HEK293T (cell line): ENCODE results near the gene SBK3.

Experiments
- CTCF ChIA-PET: fragments of 350-600 bp; formaldehyde crosslinking; extraction: SDS; loops from one replicate; lab custom pipeline; 2021; ENCODE audit warnings: antibody characterized with exemption, inconsistent platforms; lab: Yijun Ruan, JAX
- POLR2A ChIA-PET: fragments of 350-600 bp; formaldehyde crosslinking; extraction: SDS; loops from one replicate; lab custom pipeline; 2020; ENCODE audit warnings: antibody characterized with exemption, inconsistent platforms; lab: Yijun Ruan, JAX
- DNase-seq: peaks from one replicate; pipeline ENCODE4 v3.0.0; 2012; ENCODE audit warnings: mixed read lengths; ENCODE audit errors: extremely low spot score
- ARNT ChIP-seq: fragments of 450-650 bp; IDR thresholded peaks from 2 replicates; pipeline ENCODE4 v1.6.1; 2017; ENCODE audit warnings: mild to moderate bottlenecking
- BHLHE40 ChIP-seq: fragments of 450-650 bp; IDR thresholded peaks from 2 replicates; pipeline ENCODE4 v1.6.1; 2016; ENCODE audit warnings: mild to moderate bottlenecking, moderate library complexity, borderline replicate concordance
- CTBP1 ChIP-seq: fragments of 450-650 bp; IDR thresholded peaks from 2 replicates; pipeline ENCODE4 v1.6.1; 2016; ENCODE audit warnings: borderline replicate concordance
- ELF4 ChIP-seq: fragments of 450-650 bp; IDR thresholded peaks from 2 replicates; pipeline ENCODE4 v1.6.1; 2017; ENCODE audit warnings: antibody characterized with exemption
- FOXA1 ChIP-seq: fragments of 450-650 bp; IDR thresholded peaks from 2 replicates; pipeline ENCODE4 v1.6.1; 2016; ENCODE audit warnings: mild to moderate bottlenecking
- FOXK2 ChIP-seq: fragments of 450-650 bp; IDR thresholded peaks from 2 replicates; pipeline ENCODE4 v1.6.1; 2016; ENCODE audit warnings: mild to moderate bottlenecking
- FOXM1 ChIP-seq: fragments of 450-650 bp; IDR thresholded peaks from 2 replicates; pipeline ENCODE4 v1.6.1; 2017; ENCODE audit warnings: mild to moderate bottlenecking, borderline replicate concordance
- HDGF ChIP-seq: fragments of 450-650 bp; IDR thresholded peaks from 2 replicates; pipeline ENCODE4 v1.6.1; 2017; ENCODE audit warnings: antibody characterized with exemption, borderline replicate concordance
- L3MBTL2 ChIP-seq: fragments of 450-650 bp; conservative IDR thresholded peaks from 2 replicates; pipeline ENCODE4 v1.6.1; 2016; ENCODE audit warnings: mild to moderate bottlenecking
- LEF1 ChIP-seq: fragments of 450-650 bp; IDR thresholded peaks from 2 replicates; pipeline ENCODE4 v1.6.1; 2017; ENCODE audit warnings: mild to moderate bottlenecking, borderline replicate concordance
- NFRKB ChIP-seq: fragments of 450-650 bp; IDR thresholded peaks from 2 replicates; pipeline ENCODE4 v1.6.1; 2016; ENCODE audit warnings: mild to moderate bottlenecking, moderate library complexity
- SP1 ChIP-seq: fragments of 450-650 bp; IDR thresholded peaks from 2 replicates; pipeline ENCODE4 v1.6.1; 2017
- SUZ12 ChIP-seq: fragments of 450-650 bp; IDR thresholded peaks from 2 replicates; pipeline ENCODE4 v1.6.1; 2016; ENCODE audit warnings: mild to moderate bottlenecking
- TARDBP ChIP-seq: fragments of 450-650 bp; IDR thresholded peaks from 2 replicates; pipeline ENCODE4 v1.6.1; 2016
- ZNF384 ChIP-seq: fragments of 450-650 bp; IDR thresholded peaks from 2 replicates; pipeline ENCODE4 v1.6.1; 2016
- TF ChIP-seq, protein P1 (sequence below): fragments of 450-650 bp; IDR thresholded peaks from 2 replicates; pipeline ENCODE4 v1.6.1; 2016

The SBK3 gene

DNA sequence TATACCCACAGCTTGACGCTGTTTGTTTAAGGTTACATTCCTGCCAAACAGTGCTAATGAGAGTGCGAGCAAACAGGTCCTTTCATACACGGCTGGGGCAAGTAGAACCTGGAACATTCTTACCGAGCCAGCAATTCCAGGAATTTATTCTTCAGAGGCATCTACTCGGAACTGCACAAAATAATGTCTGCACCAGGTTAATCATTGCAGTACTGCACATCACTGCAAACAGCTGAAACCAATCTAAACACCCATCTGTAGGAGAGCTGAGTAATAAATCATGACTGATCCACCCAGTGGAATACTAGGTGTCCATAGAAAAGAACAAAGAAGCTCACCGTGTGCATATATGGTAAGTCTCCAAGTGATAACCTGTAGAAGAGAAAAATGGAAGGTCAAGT, 36.5 kb upstream of the SBK3 start:
- POLR2A ChIA-PET, result interaction anchor here (1.3 to 2.7 kb wide), 4 partner anchors 18 to 68 kb away, joined by 3 to 26 read pairs (median 10); partner anchors contain the start of genes FIZ1, ZNF524 and ZNF865

DNA sequence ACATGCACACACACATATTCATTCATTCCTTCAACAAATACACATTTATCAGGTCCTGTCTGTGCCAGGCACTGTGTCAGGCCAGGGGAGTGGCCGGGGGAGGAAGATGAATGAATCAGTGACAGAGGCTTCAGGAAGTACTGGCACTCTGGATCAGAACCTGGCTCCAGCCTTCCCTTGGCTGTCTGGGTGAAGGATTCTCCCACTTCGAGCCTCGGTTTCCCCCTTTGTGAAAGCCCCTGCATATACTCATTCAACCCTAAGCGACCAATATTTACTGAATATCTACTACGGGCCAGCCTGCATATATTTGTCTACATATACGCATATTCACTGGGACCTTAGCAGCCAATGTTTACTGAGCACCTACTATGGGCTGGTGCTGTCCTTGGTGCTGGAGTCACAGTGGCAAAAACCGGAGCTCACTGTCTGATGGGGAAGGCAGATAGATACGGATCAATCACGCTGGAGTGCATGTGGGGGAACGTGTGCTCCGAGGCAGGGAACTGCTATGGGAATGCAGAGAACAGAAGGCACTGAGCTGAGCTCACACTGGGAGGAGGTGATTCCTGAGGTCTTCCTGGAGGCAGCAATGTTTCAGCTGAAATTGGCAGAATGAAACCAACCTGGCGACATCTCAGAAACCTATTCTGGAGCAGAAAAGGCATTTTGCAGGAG, 35.9 kb upstream of the SBK3 start:
- no peak for TF ChIP-seq FOXM1
- TF ChIP-seq, protein P1, sequence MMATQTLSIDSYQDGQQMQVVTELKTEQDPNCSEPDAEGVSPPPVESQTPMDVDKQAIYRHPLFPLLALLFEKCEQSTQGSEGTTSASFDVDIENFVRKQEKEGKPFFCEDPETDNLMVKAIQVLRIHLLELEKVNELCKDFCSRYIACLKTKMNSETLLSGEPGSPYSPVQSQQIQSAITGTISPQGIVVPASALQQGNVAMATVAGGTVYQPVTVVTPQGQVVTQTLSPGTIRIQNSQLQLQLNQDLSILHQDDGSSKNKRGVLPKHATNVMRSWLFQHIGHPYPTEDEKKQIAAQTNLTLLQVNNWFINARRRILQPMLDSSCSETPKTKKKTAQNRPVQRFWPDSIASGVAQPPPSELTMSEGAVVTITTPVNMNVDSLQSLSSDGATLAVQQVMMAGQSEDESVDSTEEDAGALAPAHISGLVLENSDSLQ, result peak; percentile 39; the same call in 1 of the 2 replicates
- no peak for DNase-seq
- ChIA-PET CTCF (interaction anchor here (1.2 kb wide), 1 partner anchor 77 kb away, joined by 3 read pairs; no protein-coding TSS in a partner anchor), POLR2A (interaction anchor here (0.6 to 2.7 kb wide), 14 partner anchors 10 to 73 kb away, joined by 3 to 26 read pairs (median 4); partner anchors contain the start of genes FIZ1, ZNF524 and ZNF865)

More for the DNA sequence above, 36.5 kb upstream of the SBK3 start:
- no peak for TF ChIP-seq NFRKB
- CTCF ChIA-PET, result no interaction called here
- DNase-seq, result no peak

DNA sequence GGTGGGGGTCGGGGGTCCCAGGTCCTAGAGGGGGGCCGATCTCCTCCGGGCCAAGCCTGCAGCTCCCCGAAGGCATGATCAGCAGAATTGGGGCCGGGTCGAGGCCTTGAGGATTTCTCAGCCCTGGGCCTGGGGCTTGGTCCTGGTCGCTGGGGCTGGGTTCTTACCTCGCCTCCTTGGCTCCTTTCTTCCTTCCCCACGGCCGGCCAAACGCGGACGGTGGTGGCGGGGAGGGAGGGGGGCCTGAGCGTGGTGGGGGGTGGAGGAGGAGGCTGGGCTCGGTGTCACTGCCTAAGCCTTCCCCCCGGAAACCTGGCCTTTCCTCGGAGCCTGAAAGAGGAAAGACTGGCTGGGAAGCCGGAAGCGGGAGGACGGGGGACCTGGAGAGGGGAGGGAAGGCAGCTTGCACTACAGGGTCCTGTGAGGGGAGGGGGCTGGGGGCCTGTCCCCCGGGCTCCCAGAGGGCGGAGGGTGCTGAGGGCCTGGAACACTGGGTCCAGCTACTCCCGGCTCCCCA, 35.3 kb upstream of the SBK3 start, which contains the start of gene ZNF579:
Gene ZNF579, minus strand, starts transcription at position 221 of the 517 bp plus-strand sequence. CDS start 1,209 bp downstream, outside the sequence.
- POLR2A ChIA-PET, result interaction anchor here (0.6 to 2.7 kb wide), 15 partner anchors 10 to 74 kb away, joined by 3 to 26 read pairs (median 3); partner anchors contain the start of genes FIZ1, ZNF524 and ZNF865
- CTCF ChIA-PET, result interaction anchor here (1.2 kb wide), 1 partner anchor 77 kb away, joined by 3 read pairs; no protein-coding TSS in a partner anchor
- DNase-seq, result peak; percentile 83
- peak; percentile 36; the same call in 1 of the 2 replicates for TF ChIP-seq FOXM1
- TF ChIP-seq L3MBTL2, result no peak
- TF ChIP-seq, protein P1, result no peak
- no peak for TF ChIP-seq LEF1
- TF ChIP-seq CTBP1, result no peak
- TF ChIP-seq ZNF384, result no peak
- TF ChIP-seq SUZ12, result no peak

DNA sequence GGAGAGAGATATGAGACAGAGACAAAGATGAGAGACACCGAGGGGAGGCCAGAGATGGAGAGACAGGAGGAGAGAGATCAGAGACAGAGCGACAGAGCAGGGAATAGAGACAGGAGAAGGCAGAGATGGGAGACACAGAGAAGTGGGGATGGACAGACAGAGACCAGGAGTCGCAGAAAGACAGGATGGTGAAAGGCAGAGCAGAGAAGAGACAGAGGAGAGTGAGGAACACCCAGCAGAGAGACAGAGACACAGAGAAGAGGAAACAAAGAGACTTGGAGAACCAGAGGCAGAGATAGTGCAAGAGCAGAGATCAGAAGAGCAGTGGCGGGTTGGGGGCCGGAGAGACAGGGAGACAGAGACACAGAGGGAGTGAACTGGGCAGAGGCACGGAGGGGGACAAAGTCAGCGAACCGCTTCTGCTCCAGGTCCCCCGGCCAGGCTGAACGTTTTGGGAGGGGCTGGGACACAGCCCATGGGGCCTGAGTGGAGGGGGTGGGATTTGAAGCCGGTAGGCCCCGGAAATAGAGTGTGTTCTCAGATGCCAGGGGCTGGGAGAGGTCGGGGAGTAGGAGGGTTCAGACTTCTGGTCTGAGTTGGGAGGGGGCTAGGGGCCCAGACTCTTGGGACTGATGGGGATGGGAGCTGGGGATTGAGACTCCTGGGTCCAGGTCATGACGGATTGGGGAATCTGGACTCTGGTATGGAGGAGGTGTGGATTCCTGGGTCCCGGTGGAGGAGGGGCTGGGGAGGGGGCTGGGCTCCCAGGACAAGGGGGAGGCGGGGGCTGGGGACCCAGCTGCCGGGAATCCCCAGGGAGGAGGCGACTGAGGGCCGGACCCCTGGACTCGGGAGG, 34.7 kb upstream of the SBK3 start:
- CTCF ChIA-PET, result interaction anchor here (1.2 kb wide), 1 partner anchor 76 kb away, joined by 3 read pairs; no protein-coding TSS in a partner anchor
- TF ChIP-seq LEF1, result no peak
- TF ChIP-seq FOXM1, result no peak
- no peak for DNase-seq
- POLR2A ChIA-PET, result interaction anchor here (0.6 to 2.7 kb wide), 11 partner anchors 9 to 74 kb away, joined by 3 to 26 read pairs (median 4); partner anchors contain the start of genes FIZ1, ZNF524 and ZNF865

DNA sequence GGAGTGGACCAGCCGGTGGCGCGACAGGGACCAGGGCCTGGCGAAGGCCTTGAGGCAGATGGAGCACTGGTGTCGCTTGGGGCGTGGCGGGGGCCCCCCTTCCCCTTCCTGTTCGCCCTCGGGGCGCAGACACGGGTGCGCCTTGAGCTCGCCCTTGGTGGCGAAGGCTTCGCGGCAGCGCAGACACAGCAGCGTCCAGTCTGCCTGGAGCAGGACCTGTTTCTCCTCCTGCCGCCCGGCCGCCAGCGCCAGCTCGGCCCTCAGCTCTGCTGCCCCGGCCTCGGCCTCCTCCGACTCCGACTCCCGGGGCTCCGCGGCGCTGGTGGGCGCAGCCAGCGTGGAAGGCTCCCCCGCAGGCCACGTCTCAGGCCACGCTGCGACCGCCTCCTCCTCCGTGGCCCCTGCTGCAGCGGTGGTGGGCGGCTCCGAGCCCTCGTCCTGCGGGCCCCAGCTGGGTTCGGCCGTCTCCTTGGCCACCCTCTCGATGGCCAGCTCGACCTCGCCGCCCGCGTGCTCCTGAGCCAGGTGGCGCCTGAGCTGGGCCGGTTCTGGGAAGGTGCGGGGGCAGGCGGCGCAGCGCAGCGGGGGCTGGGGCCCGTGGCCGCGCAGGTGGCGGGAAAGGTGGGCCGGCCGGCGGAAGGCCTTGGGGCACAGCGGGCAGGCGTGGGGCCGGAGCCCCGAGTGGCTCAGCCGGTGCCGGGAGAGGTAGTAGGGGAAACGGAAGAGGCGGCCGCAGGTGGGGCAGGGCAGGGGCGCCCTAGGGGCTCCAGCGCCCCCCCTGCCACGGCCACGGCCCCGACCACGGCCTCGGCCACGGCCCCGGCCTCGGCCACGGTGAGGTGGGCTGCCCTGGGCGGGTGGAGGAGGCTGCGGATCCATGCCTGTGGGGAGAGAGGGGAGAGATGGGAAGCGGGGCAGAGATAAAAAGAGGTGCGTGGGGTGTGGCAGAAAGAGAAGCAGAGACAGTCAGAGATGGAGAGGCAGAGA, 33.7 kb upstream of the SBK3 start:
- ChIA-PET CTCF (no interaction called here), POLR2A (no interaction called here)
- DNase-seq, result no peak
- TF ChIP-seq HDGF (no peak), SUZ12 (no peak), L3MBTL2 (no peak), TARDBP (no peak), SP1 (no peak), ELF4 (no peak), NFRKB (no peak), ZNF384 (no peak)
- TF ChIP-seq, protein P1, result no peak

DNA sequence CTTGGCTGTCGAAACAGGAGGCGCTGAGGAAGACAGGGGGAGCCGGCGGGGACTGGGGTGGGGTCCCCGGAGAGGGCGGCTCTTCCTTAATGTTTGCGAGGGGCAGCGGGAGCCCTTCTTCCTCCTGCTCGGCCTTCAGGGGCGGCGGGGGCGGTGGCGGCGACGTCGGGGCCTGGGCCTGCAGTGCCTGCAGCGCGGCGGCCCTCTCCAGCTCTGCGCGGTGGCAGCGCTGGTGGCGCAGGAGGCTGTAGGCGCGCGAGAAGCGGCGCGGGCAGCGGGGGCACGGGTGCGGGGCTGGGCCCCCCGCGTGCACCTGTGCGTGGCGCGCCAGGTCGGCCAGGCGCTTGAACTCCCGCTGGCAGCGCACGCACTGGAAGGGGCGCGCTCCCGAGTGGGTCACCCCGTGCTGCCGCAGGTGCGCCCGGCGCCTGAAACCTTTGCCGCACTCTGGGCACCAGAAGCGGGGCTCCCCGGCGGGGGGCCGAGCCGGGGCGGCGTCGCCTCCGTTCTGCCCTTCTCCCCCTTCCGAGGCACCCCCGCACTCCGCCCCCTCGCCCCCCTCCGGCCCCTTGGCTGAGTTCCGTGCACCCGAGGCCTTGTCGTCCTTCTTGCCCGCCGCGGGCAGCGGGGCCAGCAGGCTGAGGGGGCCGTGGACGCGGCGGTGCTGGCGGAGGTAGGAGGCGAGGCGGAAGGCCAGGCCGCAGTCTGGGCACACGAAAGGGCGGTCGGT, 32.9 kb upstream of the SBK3 start:
- ChIA-PET POLR2A (no interaction called here), CTCF (no interaction called here)
- no peak for DNase-seq
- TF ChIP-seq FOXA1, result no peak
- no peak for TF ChIP-seq BHLHE40
- no peak for TF ChIP-seq SUZ12
- no peak for TF ChIP-seq FOXK2
- TF ChIP-seq LEF1, result no peak
- no peak for TF ChIP-seq NFRKB
- no peak for TF ChIP-seq L3MBTL2
- TF ChIP-seq, protein P1, result no peak
- TF ChIP-seq ZNF384, result no peak
- no peak for TF ChIP-seq FOXM1
- TF ChIP-seq TARDBP, result no peak
- no peak for TF ChIP-seq ARNT
- no peak for TF ChIP-seq SP1
- no peak for TF ChIP-seq HDGF
